HCT116 (cell line): ENCODE measurements around the gene PRR29. TPM values are rescaled to one million over a fixed set of nuclear protein-coding genes. Genes with fewer than 3 reads are reported as not detected.

ENCODE experiments used
- total RNA-seq: library from RNA; stranded (reverse); gene quantifications from one replicate; pipeline ENCODE4 v1.2.1, GENCODE V29; 2021; ENCODE audit not compliant: unreplicated experiment

The PRR29 gene
- total RNA-seq, 1 experiment from 2014 or later, result not detected

Other genes with a start within 250 kb of the PRR29 start
- gene CCDC47, start 224.8 kb upstream of the PRR29 start, total RNA-seq, result 117 TPM
- 174 TPM for gene DDX42, start 224.2 kb upstream of the PRR29 start, total RNA-seq
- 193 TPM for gene PSMC5, start 170.9 kb upstream of the PRR29 start, total RNA-seq
- 70.9 TPM for gene FTSJ3, start 170.7 kb upstream of the PRR29 start, total RNA-seq
- gene SMARCD2, start 155.7 kb upstream of the PRR29 start, total RNA-seq, result 168 TPM
- gene CSH2, start 124.7 kb upstream of the PRR29 start, total RNA-seq, result not detected
- gene GH2, start 116.4 kb upstream of the PRR29 start, total RNA-seq, result not detected
- not detected for gene CSH1, start 101.8 kb upstream of the PRR29 start, total RNA-seq
- not detected for gene CSHL1, start 87.1 kb upstream of the PRR29 start, total RNA-seq
- gene GH1, start 79.5 kb upstream of the PRR29 start, total RNA-seq, result not detected
- gene CD79B, start 66.0 kb upstream of the PRR29 start, total RNA-seq, result 0.59 TPM
- 2.7 TPM for gene SCN4A, start 25.4 kb upstream of the PRR29 start, total RNA-seq
- 0.61 TPM for gene ICAM2, start 22.3 kb downstream of the PRR29 start, total RNA-seq
- gene ERN1, start 131.8 kb downstream of the PRR29 start, total RNA-seq, result 28.2 TPM